ENCODE data around the gene ERBB4.

DNA sequence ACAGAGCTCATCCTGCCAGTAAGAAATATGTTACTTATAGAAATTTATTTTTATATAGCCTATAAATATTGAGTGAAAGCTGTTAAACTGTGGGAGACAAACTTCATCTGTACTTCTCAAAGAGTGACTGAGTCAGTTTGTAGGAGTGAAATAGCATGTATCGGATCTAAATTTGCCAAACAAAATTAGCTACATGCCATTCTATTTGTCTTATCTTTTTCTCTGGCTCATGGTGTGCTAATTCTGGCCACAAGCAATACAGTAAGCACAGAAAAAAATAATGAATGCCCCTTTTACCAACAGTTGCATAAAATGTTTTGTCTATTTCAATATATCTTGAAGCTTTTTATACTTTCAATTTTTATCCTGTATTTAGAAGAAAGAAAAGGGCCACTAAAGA, 12.5 kb downstream of the ERBB4 start:
- TF ChIP-seq POLR2A (IDR thresholded peaks at IDR 0.05; ENCODE audit: low read depth, low read length) (no peak), TAF1 (IDR thresholded peaks at IDR 0.05; ENCODE audit: low read depth, low read length) (no peak), POLR2AphosphoS5 (IDR thresholded peaks at IDR 0.05; ENCODE audit: low read depth, low read length) (no peak)

Data from GM12891 (cell line).